Measurements from ENCODE around the gene BOC.

- no peak for TF ChIP-seq EZH2 (IDR thresholded peaks at IDR 0.05; ENCODE audit: low read length, missing control alignments)
- TF ChIP-seq CTCF (conservative IDR thresholded peaks at IDR 0.05 in 1 of 2, IDR thresholded peaks at IDR 0.05 in 1 of 2; ENCODE audit: low read depth in 1 of 2, low read length in 2 of 2), result no peak
Observed at GRCh38 chr3:113167825-113168801, 43.2 kb upstream of the BOC start.

Measured in fibroblast of lung (primary cell).